ENCODE data around the gene KRT71.
A peak's percentile ranks its signal among the peaks of the same experiment; 100 is the strongest.

DNA sequence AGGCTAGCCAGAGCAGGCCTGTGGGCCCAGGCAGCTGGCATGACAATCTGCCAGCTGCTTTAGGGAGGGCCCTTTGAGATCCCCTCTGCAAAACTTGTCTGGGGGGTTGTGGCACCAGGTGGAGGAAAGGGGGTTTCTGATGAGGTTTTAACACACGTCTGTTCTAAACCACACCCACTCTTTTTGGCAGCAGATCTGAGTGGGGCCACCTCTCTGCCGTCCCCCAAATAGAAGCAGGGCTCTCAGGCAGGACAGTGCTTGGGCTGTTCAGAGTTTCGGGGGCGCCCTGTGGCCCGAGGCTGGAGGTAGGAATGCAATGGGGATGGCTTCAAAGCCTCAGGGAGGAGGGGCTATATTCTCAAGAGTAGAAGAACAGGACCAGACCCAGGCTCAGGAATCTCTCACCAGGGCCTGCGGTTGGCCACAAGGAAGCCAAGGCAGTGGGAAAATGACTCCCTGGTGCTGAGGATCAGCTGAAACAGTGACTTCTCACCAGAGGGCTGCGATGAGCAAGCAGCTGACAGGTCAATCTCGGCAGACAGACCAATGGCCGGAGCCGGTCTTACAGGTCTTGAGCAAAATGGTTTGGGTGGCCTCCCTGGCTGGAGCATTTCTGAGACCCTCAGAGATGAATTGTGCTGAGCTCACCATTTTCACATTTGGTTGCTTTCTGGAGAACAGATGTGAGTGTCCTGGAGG lies 31.2 kb downstream of the KRT71 start:
- TF ChIP-seq POLR2AphosphoS5 (IDR thresholded peaks at IDR 0.05) (no peak), POLR2A (IDR thresholded peaks at IDR 0.05) (no peak)
- TF ChIP-seq, protein P1, sequence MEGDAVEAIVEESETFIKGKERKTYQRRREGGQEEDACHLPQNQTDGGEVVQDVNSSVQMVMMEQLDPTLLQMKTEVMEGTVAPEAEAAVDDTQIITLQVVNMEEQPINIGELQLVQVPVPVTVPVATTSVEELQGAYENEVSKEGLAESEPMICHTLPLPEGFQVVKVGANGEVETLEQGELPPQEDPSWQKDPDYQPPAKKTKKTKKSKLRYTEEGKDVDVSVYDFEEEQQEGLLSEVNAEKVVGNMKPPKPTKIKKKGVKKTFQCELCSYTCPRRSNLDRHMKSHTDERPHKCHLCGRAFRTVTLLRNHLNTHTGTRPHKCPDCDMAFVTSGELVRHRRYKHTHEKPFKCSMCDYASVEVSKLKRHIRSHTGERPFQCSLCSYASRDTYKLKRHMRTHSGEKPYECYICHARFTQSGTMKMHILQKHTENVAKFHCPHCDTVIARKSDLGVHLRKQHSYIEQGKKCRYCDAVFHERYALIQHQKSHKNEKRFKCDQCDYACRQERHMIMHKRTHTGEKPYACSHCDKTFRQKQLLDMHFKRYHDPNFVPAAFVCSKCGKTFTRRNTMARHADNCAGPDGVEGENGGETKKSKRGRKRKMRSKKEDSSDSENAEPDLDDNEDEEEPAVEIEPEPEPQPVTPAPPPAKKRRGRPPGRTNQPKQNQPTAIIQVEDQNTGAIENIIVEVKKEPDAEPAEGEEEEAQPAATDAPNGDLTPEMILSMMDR (IDR thresholded peaks at IDR 0.05) = peak in 1 of 3 donors; percentile 17
